Subcutaneous adipose tissue (tissue), 4 donors: Measurements from ENCODE around the gene RAD51D. TPM values are rescaled to one million over a fixed set of nuclear protein-coding genes. Genes with fewer than 3 reads are reported as not detected.

Source experiments
- CTCF ChIP-seq: fragments of 450-650 bp; IDR thresholded peaks from one replicate; pipeline ENCODE4 v1.5.1; 2016; ENCODE audit warnings: low read depth, mild to moderate bottlenecking, control low read depth, antibody characterized with exemption, moderate library complexity
- total RNA-seq, 4 donors: library from RNA; depleted of rRNA; stranded (reverse); fragments of >200 nt; gene quantifications; one replicate each; pipeline ENCODE4 v1.1.0, GENCODE V29; 2016

The RAD51D gene
- total RNA-seq, 4 donors from 2014 or later: 2.6 to 16.2 (median 7.8) TPM

GRCh38 chr17:35081638-35082037, 38.0 kb downstream of the RAD51D start:
- no peak for TF ChIP-seq CTCF

GRCh38 chr17:35080536-35080935, 39.1 kb downstream of the RAD51D start:
- no peak for TF ChIP-seq CTCF

GRCh38 chr17:35079547-35080423, 39.9 kb downstream of the RAD51D start:
- no peak for TF ChIP-seq CTCF

GRCh38 chr17:35076874-35077273, 42.8 kb downstream of the RAD51D start:
- TF ChIP-seq CTCF: no peak

GRCh38 chr17:35074711-35075707, 44.7 kb downstream of the RAD51D start:
- no peak for TF ChIP-seq CTCF

- TF ChIP-seq CTCF: no peak
Observed at GRCh38 chr17:35073991-35074627, 45.6 kb downstream of the RAD51D start.
